Measurements from ENCODE around the gene ICOS. TPM values are rescaled to one million over a fixed set of nuclear protein-coding genes. Genes with fewer than 3 reads are reported as not detected.

Gene ICOS
- total RNA-seq, 1 donor from 2014 or later: 3.0 TPM

DNA sequence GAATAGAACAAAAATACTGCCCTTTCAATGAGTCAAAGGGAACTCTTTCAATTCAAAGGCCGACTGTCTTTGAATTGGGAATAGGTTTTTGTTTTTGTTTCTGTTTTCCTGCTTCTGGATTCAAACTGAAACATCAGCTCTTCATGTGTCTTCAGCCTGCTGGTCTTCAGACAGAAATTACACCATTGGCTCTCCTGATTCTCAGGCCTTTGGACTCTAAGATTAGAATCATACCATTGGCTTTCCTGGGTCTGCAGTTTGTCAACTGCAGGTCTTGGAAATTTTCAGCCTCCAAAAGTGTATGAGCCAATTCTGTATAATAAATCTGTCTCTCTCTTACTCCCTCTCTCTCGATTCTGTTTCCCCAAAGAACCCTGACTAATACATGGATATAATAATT, 37.9 kb upstream of the ICOS start:
- H3K9me3 ChIP-seq: peaks cover 23% of the 10 kb centered on the region
- no peaks in the 10 kb centered on the region for H3K27me3 ChIP-seq (ENCODE audit: low read depth)
- intact Hi-C loops (cut with DNase I): no loop called here
- H3K36me3 ChIP-seq: no peaks in the 10 kb centered on the region
- no peak overlapping the region for H3K27ac ChIP-seq
- H3K4me1 ChIP-seq: no peaks in the 10 kb centered on the region
- DNase-seq (no peak), ATAC-seq (no peak)
- TF ChIP-seq CTCF (IDR thresholded peaks at IDR 0.05): no peak
- H3K4me3 ChIP-seq: no peak overlapping the region

- intact Hi-C loops (cut with DNase I): no loop called here
- no peak for TF ChIP-seq CTCF (IDR thresholded peaks at IDR 0.05)
- Histone ChIP-seq H3K9me3 (peaks cover 23% of the 10 kb centered on the region), H3K4me1 (no peaks in the 10 kb centered on the region), H3K27ac (no peak overlapping the region), H3K36me3 (no peaks in the 10 kb centered on the region), H3K27me3 (ENCODE audit: low read depth) (no peaks in the 10 kb centered on the region), H3K4me3 (no peak overlapping the region)
- DNase-seq (no peak), ATAC-seq (no peak)
These were observed 36.3 kb upstream of the ICOS start for GRCh38 chr2:203900253-203900652.

DNA sequence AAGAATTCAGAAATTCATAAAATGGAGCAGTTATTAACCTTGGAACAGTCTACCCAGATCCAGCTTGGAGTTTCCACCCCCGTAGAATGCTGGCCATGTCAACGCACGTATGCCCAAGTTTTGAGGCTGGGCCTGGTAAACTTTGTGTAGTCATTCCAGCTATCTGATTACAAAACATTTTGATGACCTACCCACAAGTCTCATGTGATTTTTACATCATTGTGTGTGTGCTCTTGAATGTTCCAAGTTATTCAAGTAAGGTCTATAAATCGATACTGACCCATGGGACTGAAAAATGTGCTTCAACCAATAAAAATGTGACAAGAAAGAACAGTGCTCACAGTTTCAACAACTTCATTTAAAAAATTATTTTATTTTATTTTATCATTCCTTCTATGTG, 32.5 kb upstream of the ICOS start:
- DNase-seq (no peak), ATAC-seq (no peak)
- TF ChIP-seq CTCF (IDR thresholded peaks at IDR 0.05): no peak
- peaks cover 23% of the 10 kb centered on the region for H3K9me3 ChIP-seq
- H3K27ac ChIP-seq: no peak overlapping the region
- H3K4me3 ChIP-seq: no peak overlapping the region
- intact Hi-C loops (cut with DNase I): no loop called here
- peaks cover 7% of the 10 kb centered on the region for H3K4me1 ChIP-seq
- H3K27me3 ChIP-seq (ENCODE audit: low read depth): no peaks in the 10 kb centered on the region
- H3K36me3 ChIP-seq: no peaks in the 10 kb centered on the region

DNA sequence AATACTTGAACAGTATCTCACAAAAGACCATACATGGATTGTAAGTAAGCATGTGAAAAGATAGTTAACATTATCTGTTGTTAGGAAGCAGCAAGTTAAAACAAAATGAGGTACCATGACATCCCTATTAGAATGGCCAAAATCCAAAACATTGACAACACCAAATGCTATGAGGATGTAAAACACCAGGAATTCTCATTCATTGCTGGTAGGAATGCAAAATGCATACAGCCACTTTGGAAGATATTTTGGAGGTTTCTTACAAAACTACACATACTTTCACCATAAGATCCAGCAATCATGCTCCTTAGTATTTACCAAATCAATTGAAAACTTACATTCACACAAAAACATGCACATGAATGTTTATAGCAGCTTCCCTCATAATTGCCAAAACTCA, 30.9 kb upstream of the ICOS start:
- TF ChIP-seq CTCF (IDR thresholded peaks at IDR 0.05): no peak
- no peaks in the 10 kb centered on the region for H3K27me3 ChIP-seq (ENCODE audit: low read depth)
- peaks cover 9% of the 10 kb centered on the region for H3K4me1 ChIP-seq
- no peaks in the 10 kb centered on the region for H3K36me3 ChIP-seq
- no peak for ATAC-seq
- DNase-seq: no peak
- peaks cover 23% of the 10 kb centered on the region for H3K9me3 ChIP-seq
- H3K4me3 ChIP-seq: no peak overlapping the region
- intact Hi-C loops (cut with DNase I): no loop called here
- no peak overlapping the region for H3K27ac ChIP-seq

DNA sequence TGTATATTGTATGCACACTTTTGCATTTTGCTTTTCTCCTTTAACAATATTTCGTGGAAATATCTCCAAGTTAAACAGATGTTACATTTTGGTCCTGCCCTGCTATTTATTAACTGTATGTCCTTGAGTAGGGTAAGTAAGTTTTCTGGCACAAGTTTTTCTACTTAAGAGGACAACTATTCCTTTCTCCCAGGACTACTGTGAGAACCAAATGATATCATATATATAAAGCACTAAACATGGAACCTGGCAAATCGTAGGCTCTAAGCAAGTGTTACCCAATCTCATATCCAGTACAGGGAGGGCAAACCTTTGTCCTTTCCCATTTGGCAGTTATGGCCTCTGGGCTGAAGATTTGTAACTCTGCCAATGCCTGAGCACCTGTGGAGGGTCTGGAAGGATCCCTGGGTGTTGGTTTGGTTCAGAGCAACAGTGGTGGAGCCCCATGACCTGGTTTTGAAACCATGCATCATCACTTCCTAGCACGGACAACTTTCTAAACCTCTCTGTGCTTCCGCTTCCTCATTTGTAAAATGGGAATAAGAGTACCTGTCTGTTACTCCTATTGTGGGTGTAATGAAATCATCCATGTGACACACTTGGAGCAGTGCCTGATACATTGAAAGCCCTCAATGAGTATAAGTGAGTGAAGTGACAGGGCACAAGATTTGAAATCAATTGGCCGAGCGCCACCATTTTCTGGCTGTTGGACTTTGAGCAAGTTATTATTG, 28.3 kb upstream of the ICOS start:
- Histone ChIP-seq H3K27me3 (ENCODE audit: low read depth) (no peaks in the 10 kb centered on the region), H3K27ac (peak overlapping the region; percentile 12), H3K36me3 (no peaks in the 10 kb centered on the region), H3K9me3 (peaks cover 1% of the 10 kb centered on the region), H3K4me3 (no peak overlapping the region), H3K4me1 (peaks cover 9% of the 10 kb centered on the region)
- intact Hi-C loops (cut with DNase I): no loop called here
- ATAC-seq (peak; percentile 71 to 75), DNase-seq (no peak)
- TF ChIP-seq CTCF (IDR thresholded peaks at IDR 0.05): no peak

Measured in lower lobe of right lung (tissue), 2 donors.